CD14-positive monocyte (primary cell): Measurements from ENCODE around the gene MICU1. TPM values are rescaled to one million over a fixed set of nuclear protein-coding genes. Genes with fewer than 3 reads are reported as not detected.

Experiments used
- DNase-seq, 3 donors: peaks; one replicate each; pipeline ENCODE4 v3.0.0-alpha.2; 2011 to 2022
- H2AFZ ChIP-seq: 2 replicates; pipeline ENCODE4 v1.6.0; 2012; ENCODE audit warnings: mild to moderate bottlenecking, low read depth, low read length, inconsistent platforms; ENCODE audit not compliant: insufficient read depth, poor library complexity, severe bottlenecking
- H3K27ac ChIP-seq, 2 donors: 1 replicate in 1 of 2; 2 replicates in 1 of 2; pipeline ENCODE4 v1.5.1; 2012 to 2013; ENCODE audit warnings: low read length in 2 of 2, control low read depth in 1 of 2, inconsistent platforms in 1 of 2, low read depth in 1 of 2, mild to moderate bottlenecking in 1 of 2
- H3K27me3 ChIP-seq, 2 donors: one replicate each; pipeline versions ENCODE4 v1.6.0 to v1.6.1; 2011 to 2013; ENCODE audit warnings: low read length in 2 of 2; ENCODE audit not compliant: control insufficient read depth in 2 of 2, insufficient read depth in 2 of 2
- H3K36me3 ChIP-seq, 2 donors: replicated peaks in 1 of 2; 1 replicate in 1 of 2; 2 replicates in 1 of 2; pipeline versions ENCODE4 v1.5.1 to v1.6.1; 2012 to 2013; ENCODE audit warnings: low read length in 2 of 2, control low read depth in 1 of 2, inconsistent platforms in 1 of 2, mild to moderate bottlenecking in 1 of 2; ENCODE audit not compliant: insufficient read depth in 2 of 2, control insufficient read depth in 1 of 2
- H3K4me1 ChIP-seq, 2 donors: 1 replicate in 1 of 2; 2 replicates in 1 of 2; pipeline versions ENCODE4 v1.5.1 to v1.6.1; 2012 to 2013; ENCODE audit warnings: low read length in 2 of 2, control low read depth in 1 of 2, inconsistent platforms in 1 of 2, mild to moderate bottlenecking in 1 of 2, moderate library complexity in 1 of 2; ENCODE audit not compliant: insufficient read depth in 2 of 2, control insufficient read depth in 1 of 2
- H3K4me2 ChIP-seq: replicated peaks from 2 replicates; pipeline ENCODE3; 2012; ENCODE audit warnings: low read length, moderate library complexity, mild to moderate bottlenecking; ENCODE audit not compliant: poor library complexity, severe bottlenecking; ENCODE audit errors: extremely low read depth
- H3K4me3 ChIP-seq, 3 experiments: fragments of 200-600 bp in 1 of 3; sonication (generic) in 1 of 3; replicated peaks in 1 of 3; 1 replicate in 2 of 3; 2 replicates in 1 of 3; pipeline ENCODE4 v1.5.1; 2011 to 2013; ENCODE audit warnings: low read length in 3 of 3, mild to moderate bottlenecking in 3 of 3, control low read depth in 2 of 3, low read depth in 2 of 3, inconsistent platforms in 1 of 3, moderate library complexity in 1 of 3
- H3K79me2 ChIP-seq: 2 replicates; pipeline ENCODE4 v1.6.0; 2012; ENCODE audit warnings: mild to moderate bottlenecking, control low read depth, inconsistent platforms, low read length, moderate library complexity; ENCODE audit not compliant: insufficient read depth
- H3K9ac ChIP-seq: 2 replicates; pipeline ENCODE4 v1.6.0; 2017; ENCODE audit warnings: low read length, mild to moderate bottlenecking; ENCODE audit not compliant: insufficient read depth, poor library complexity, severe bottlenecking
- H3K9me3 ChIP-seq, 2 donors: replicated peaks in 1 of 2; 1 replicate in 1 of 2; 2 replicates in 1 of 2; pipeline versions ENCODE4 v1.5.1 to v1.6.1; 2012 to 2013; ENCODE audit warnings: low read length in 2 of 2, control low read depth in 1 of 2; ENCODE audit not compliant: control insufficient read depth in 1 of 2, insufficient read depth in 1 of 2
- H4K20me1 ChIP-seq: 2 replicates; pipeline ENCODE4 v1.6.0; 2012; ENCODE audit warnings: mild to moderate bottlenecking, low read length, control low read depth, moderate library complexity; ENCODE audit not compliant: insufficient read depth
- H3K27ac Mint-ChIP-seq, 7 donors: one replicate each; pipeline ENCODE4 v1.8.0; 2020; ENCODE audit warnings: mild to moderate bottlenecking in 7 of 7, mixed read lengths in 7 of 7, moderate library complexity in 6 of 7, inconsistent platforms in 2 of 7
- H3K27me3 Mint-ChIP-seq, 3 donors: one replicate each; pipeline ENCODE4 v1.8.0; 2021 to 2022; ENCODE audit warnings: low read depth in 3 of 3, mild to moderate bottlenecking in 3 of 3, mixed read lengths in 3 of 3, moderate library complexity in 3 of 3, inconsistent platforms in 1 of 3
- H3K36me3 Mint-ChIP-seq, 2 donors: one replicate each; pipeline ENCODE4 v1.8.0; 2020; ENCODE audit warnings: mixed read lengths in 2 of 2, inconsistent platforms in 1 of 2, mild to moderate bottlenecking in 1 of 2
- H3K4me1 Mint-ChIP-seq: one replicate; pipeline ENCODE4 v1.8.0; 2020; ENCODE audit warnings: mild to moderate bottlenecking, mixed read lengths
- H3K4me3 Mint-ChIP-seq, 2 donors: one replicate each; pipeline ENCODE4 v1.8.0; 2020; ENCODE audit warnings: mild to moderate bottlenecking in 2 of 2, mixed read lengths in 2 of 2, moderate library complexity in 1 of 2
- H3K9me3 Mint-ChIP-seq, 7 donors: one replicate each; pipeline ENCODE4 v1.8.0; 2020 to 2022; ENCODE audit warnings: mixed read lengths in 7 of 7, mild to moderate bottlenecking in 6 of 7, moderate library complexity in 6 of 7, inconsistent platforms in 2 of 7
- CTCF ChIP-seq: fragments of 200-600 bp; IDR thresholded peaks from one replicate; pipeline ENCODE4 v1.8.0; 2022; ENCODE audit warnings: antibody characterized with exemption, mild to moderate bottlenecking
- WGBS: methylation state at CpG from one replicate; pipeline ENCODE4 v1.1.5; 2013; ENCODE audit warnings: missing lambda C conversion rate; ENCODE audit not compliant: insufficient coverage; 5-methylcytosine and 5-hydroxymethylcytosine counted together
- intact Hi-C, 2 donors: fragments of 100-400 bp; cut with micrococcal nuclease; formaldehyde crosslinking; loops; one replicate each; pipeline versions ENCODE4 v1.15.0 to v1.15.1; 2023
- polyA plus RNA-seq, 3 donors: library from polyadenylated mRNA; depleted of rRNA in 1 of 3; unstranded in 2 of 3; stranded (reverse) in 1 of 3; fragments of 300-500 nt in 2 of 3; fragments of >200 nt in 1 of 3; fragmentation: Illumina TruSeq in 2 of 3; gene quantifications; 1 replicate in 2 of 3; 2 replicates in 1 of 3; pipeline ENCODE4 v1.2.3, GENCODE V29; 2012 to 2021

MICU1 gene
- polyA plus RNA-seq, 3 donors = 51.1 to 76.4 (median 51.7) TPM

GRCh38 chr10:72319416-72320254 is 306.2 kb downstream of the MICU1 start:
- Histone ChIP-seq H2AFZ (no peak overlapping the region), H3K27ac (peak overlapping the region; percentile 98 to 100)
- intact Hi-C loops = loop anchor here (1.0 to 5.0 kb wide), 4 partner anchors 22 to 942 kb away; partner anchors contain the start of gene DDIT4 (in 1 of the 2)

More at GRCh38 chr10:72319416-72320254, 306.2 kb downstream of the MICU1 start:
- H3K4me2 ChIP-seq = peak overlapping the region; percentile 78
- H3K27me3 ChIP-seq = no peaks in the 10 kb centered on the region
- peaks cover 89 to 99% of the 10 kb centered on the region in 2 donors for H3K4me1 ChIP-seq
- Mint-ChIP-seq H3K4me1 (peaks cover 89% of the 10 kb centered on the region), H3K36me3 (peaks cover 0 to 3% of the 10 kb centered on the region in 2 donors), H3K4me3 (peak overlapping the region; percentile 73 to 79), H3K27me3 (no peaks in the 10 kb centered on the region), H3K9me3 (no peaks in the 10 kb centered on the region), H3K27ac (peak overlapping the region; percentile 97 to 100 (median 99))
- no peaks in the 10 kb centered on the region for H3K9me3 ChIP-seq
- peak; percentile 93 to 96 (median 94) for DNase-seq
- TF ChIP-seq CTCF = no peak
- WGBS = under 1% methylated on average over 60 of the region's 60 CpGs
- H3K79me2 ChIP-seq = peaks cover 10% of the 10 kb centered on the region
- H3K4me3 ChIP-seq = peak overlapping the region; percentile 37 to 73 (median 47)
- H3K36me3 ChIP-seq = no peaks in the 10 kb centered on the region
- no peaks in the 10 kb centered on the region for H4K20me1 ChIP-seq
- peak overlapping the region; percentile 95 for H3K9ac ChIP-seq
